CD4-positive, CD25-positive, alpha-beta regulatory T cell (primary cell): ENCODE results near the gene DEFB128. TPM values are rescaled to one million over a fixed set of nuclear protein-coding genes. Genes with fewer than 3 reads are reported as not detected.

Experiments
- ATAC-seq, 2 donors: fragments of 150-1000 bp; cut with Tn5 transposase; one replicate each; pipeline ENCODE4 v1.10.0; 2021; ENCODE audit warnings: low read depth in 2 of 2, moderate number of reproducible peaks in 2 of 2, moderate library complexity in 1 of 2
- DNase-seq, 3 donors: peaks; one replicate each; pipeline versions ENCODE4 v3.0.0 to v3.0.0-alpha.2; 2012 to 2022; ENCODE audit warnings: mixed read lengths in 1 of 3
- H3K27ac ChIP-seq: one replicate; pipeline ENCODE4 v1.7.0; 2013; ENCODE audit warnings: mild to moderate bottlenecking, low read length; ENCODE audit not compliant: insufficient read depth, poor library complexity, severe bottlenecking
- H3K27me3 ChIP-seq: one replicate; pipeline ENCODE4 v1.7.0; 2013; ENCODE audit warnings: low read length; ENCODE audit not compliant: control insufficient read depth, insufficient read depth
- H3K36me3 ChIP-seq: one replicate; pipeline ENCODE4 v1.7.0; 2013; ENCODE audit warnings: mild to moderate bottlenecking, low read length, moderate library complexity; ENCODE audit not compliant: control insufficient read depth, insufficient read depth
- H3K4me1 ChIP-seq: 2 replicates; pipeline ENCODE4 v1.7.0; 2013; ENCODE audit warnings: mild to moderate bottlenecking, low read length; ENCODE audit not compliant: insufficient read depth, control insufficient read depth, poor library complexity, severe bottlenecking
- H3K4me3 ChIP-seq: one replicate; pipeline ENCODE4 v1.7.0; 2013; ENCODE audit warnings: low read depth, mild to moderate bottlenecking, low read length, moderate library complexity
- H3K9me3 ChIP-seq, 2 experiments: 1 replicate in 1 of 2; 2 replicates in 1 of 2; pipeline ENCODE4 v1.7.0; 2013; ENCODE audit warnings: low read length in 2 of 2, mild to moderate bottlenecking in 1 of 2, moderate library complexity in 1 of 2; ENCODE audit not compliant: control insufficient read depth in 2 of 2
- H3K27ac Mint-ChIP-seq, 3 donors: one replicate each; pipeline ENCODE4 v1.8.0; 2020 to 2022; ENCODE audit warnings: mild to moderate bottlenecking in 3 of 3, mixed read lengths in 3 of 3, moderate library complexity in 2 of 3
- H3K27me3 Mint-ChIP-seq: one replicate; pipeline ENCODE4 v1.8.0; 2022; ENCODE audit warnings: mild to moderate bottlenecking, mixed read lengths
- H3K36me3 Mint-ChIP-seq: one replicate; pipeline ENCODE4 v1.8.0; 2020; ENCODE audit warnings: mixed read lengths
- H3K4me1 Mint-ChIP-seq, 4 donors: one replicate each; pipeline ENCODE4 v1.8.0; 2020 to 2022; ENCODE audit warnings: mixed read lengths in 4 of 4, mild to moderate bottlenecking in 1 of 4
- H3K4me3 Mint-ChIP-seq, 4 donors: one replicate each; pipeline ENCODE4 v1.8.0; 2020 to 2022; ENCODE audit warnings: mild to moderate bottlenecking in 4 of 4, mixed read lengths in 4 of 4, moderate library complexity in 3 of 4
- H3K9me3 Mint-ChIP-seq, 7 donors: one replicate each; pipeline ENCODE4 v1.8.0; 2020 to 2022; ENCODE audit warnings: mixed read lengths in 7 of 7, mild to moderate bottlenecking in 3 of 7, moderate library complexity in 2 of 7
- polyA plus RNA-seq, 4 donors: library from polyadenylated mRNA; unstranded; fragments of 300-500 nt; fragmentation: Illumina TruSeq; gene quantifications; one replicate each; pipeline ENCODE4 v1.2.3, GENCODE V29; 2021
- total RNA-seq: library from RNA; stranded (reverse); gene quantifications from one replicate; pipeline ENCODE4 v1.2.3, GENCODE V29; 2022

The DEFB128 gene
- total and polyA plus RNA-seq, 5 donors from 2014 or later: not detected

GRCh38 chr20:221258-221830 lies 31.8 kb upstream of the DEFB128 start:
- H3K9me3 Mint-ChIP-seq: peaks cover 0 to 4% (median 2%) of the 10 kb centered on the region in 7 donors
- DNase-seq (no peak), ATAC-seq (no peak)
- no peaks in the 10 kb centered on the region for H3K9me3 ChIP-seq
- no peak overlapping the region for H3K27ac Mint-ChIP-seq
- H3K4me1 Mint-ChIP-seq: peaks cover 0 to under 1% (median 0%) of the 10 kb centered on the region in 4 donors
- no peaks in the 10 kb centered on the region for H3K36me3 ChIP-seq
- no peak overlapping the region for H3K4me3 ChIP-seq
- no peaks in the 10 kb centered on the region for H3K36me3 Mint-ChIP-seq
- no peaks in the 10 kb centered on the region for H3K4me1 ChIP-seq
- H3K27me3 Mint-ChIP-seq: peaks cover 76% of the 10 kb centered on the region
- peaks cover 22% of the 10 kb centered on the region for H3K27me3 ChIP-seq
- no peak overlapping the region for H3K27ac ChIP-seq
- no peak overlapping the region for H3K4me3 Mint-ChIP-seq

GRCh38 chr20:219290-220115 lies 30.0 kb upstream of the DEFB128 start:
- peaks cover 0 to 4% (median 0%) of the 10 kb centered on the region in 7 donors for H3K9me3 Mint-ChIP-seq
- no peak overlapping the region for H3K4me3 Mint-ChIP-seq
- Histone ChIP-seq H3K27ac (no peak overlapping the region), H3K27me3 (peaks cover 27% of the 10 kb centered on the region), H3K4me3 (no peak overlapping the region), H3K9me3 (no peaks in the 10 kb centered on the region), H3K36me3 (no peaks in the 10 kb centered on the region), H3K4me1 (no peaks in the 10 kb centered on the region)
- no peaks in the 10 kb centered on the region for H3K36me3 Mint-ChIP-seq
- no peak overlapping the region for H3K27ac Mint-ChIP-seq
- no peak for ATAC-seq
- no peaks in the 10 kb centered on the region for H3K4me1 Mint-ChIP-seq
- DNase-seq: peak in 1 of 3 donors; percentile 17
- H3K27me3 Mint-ChIP-seq: peaks cover 67% of the 10 kb centered on the region

GRCh38 chr20:217266-217665 lies 27.8 kb upstream of the DEFB128 start:
- ATAC-seq (no peak), DNase-seq (no peak)
- Histone ChIP-seq H3K4me3 (no peak overlapping the region), H3K27ac (no peak overlapping the region), H3K36me3 (no peaks in the 10 kb centered on the region), H3K4me1 (no peaks in the 10 kb centered on the region), H3K27me3 (peaks cover 21% of the 10 kb centered on the region), H3K9me3 (no peaks in the 10 kb centered on the region)
- H3K27me3 Mint-ChIP-seq: peaks cover 67% of the 10 kb centered on the region
- peaks cover 0 to 4% (median 0%) of the 10 kb centered on the region in 7 donors for H3K9me3 Mint-ChIP-seq
- H3K4me3 Mint-ChIP-seq: no peak overlapping the region
- no peak overlapping the region for H3K27ac Mint-ChIP-seq
- H3K36me3 Mint-ChIP-seq: no peaks in the 10 kb centered on the region
- H3K4me1 Mint-ChIP-seq: no peaks in the 10 kb centered on the region

- H3K27me3 ChIP-seq: peaks cover 21% of the 10 kb centered on the region
- Mint-ChIP-seq H3K9me3 (peaks cover 0 to 4% (median 0%) of the 10 kb centered on the region in 7 donors), H3K27me3 (peaks cover 61% of the 10 kb centered on the region), H3K27ac (no peak overlapping the region), H3K4me3 (no peak overlapping the region), H3K4me1 (no peaks in the 10 kb centered on the region), H3K36me3 (no peaks in the 10 kb centered on the region)
- no peaks in the 10 kb centered on the region for H3K4me1 ChIP-seq
- no peaks in the 10 kb centered on the region for H3K36me3 ChIP-seq
- DNase-seq: no peak
- no peak for ATAC-seq
- H3K27ac ChIP-seq: no peak overlapping the region
- H3K4me3 ChIP-seq: no peak overlapping the region
- no peaks in the 10 kb centered on the region for H3K9me3 ChIP-seq
Observed at GRCh38 chr20:215796-216195, 26.3 kb upstream of the DEFB128 start.

- no peak for DNase-seq
- peaks cover 18% of the 10 kb centered on the region for H3K27me3 ChIP-seq
- Mint-ChIP-seq H3K27me3 (peaks cover 52% of the 10 kb centered on the region), H3K4me1 (no peaks in the 10 kb centered on the region), H3K36me3 (no peaks in the 10 kb centered on the region), H3K27ac (no peak overlapping the region), H3K9me3 (peaks cover 0 to 1% (median 0%) of the 10 kb centered on the region in 7 donors), H3K4me3 (no peak overlapping the region)
- H3K27ac ChIP-seq: no peak overlapping the region
- ATAC-seq: no peak
- H3K4me3 ChIP-seq: no peak overlapping the region
- H3K9me3 ChIP-seq: no peaks in the 10 kb centered on the region
- H3K36me3 ChIP-seq: no peaks in the 10 kb centered on the region
- H3K4me1 ChIP-seq: no peaks in the 10 kb centered on the region
Observed at GRCh38 chr20:214383-214782, 24.9 kb upstream of the DEFB128 start.

- DNase-seq (no peak), ATAC-seq (no peak)
- H3K4me3 ChIP-seq: no peak overlapping the region
- Mint-ChIP-seq H3K9me3 (no peaks in the 10 kb centered on the region), H3K36me3 (no peaks in the 10 kb centered on the region), H3K27ac (no peak overlapping the region), H3K27me3 (peaks cover 31% of the 10 kb centered on the region), H3K4me1 (no peaks in the 10 kb centered on the region), H3K4me3 (no peak overlapping the region)
- no peaks in the 10 kb centered on the region for H3K4me1 ChIP-seq
- H3K27me3 ChIP-seq: peaks cover 8% of the 10 kb centered on the region
- no peaks in the 10 kb centered on the region for H3K36me3 ChIP-seq
- H3K27ac ChIP-seq: no peak overlapping the region
- H3K9me3 ChIP-seq: no peaks in the 10 kb centered on the region
Observed at GRCh38 chr20:210809-211502, 21.4 kb upstream of the DEFB128 start.

- peak overlapping the region in 1 of 3 donors; percentile 25 for H3K27ac Mint-ChIP-seq
- H3K4me1 Mint-ChIP-seq: no peaks in the 10 kb centered on the region
- H3K4me3 ChIP-seq: no peak overlapping the region
- no peak overlapping the region for H3K27ac ChIP-seq
- no peaks in the 10 kb centered on the region for H3K36me3 Mint-ChIP-seq
- H3K27me3 Mint-ChIP-seq: peaks cover 37% of the 10 kb centered on the region
- no peaks in the 10 kb centered on the region for H3K4me1 ChIP-seq
- H3K36me3 ChIP-seq: no peaks in the 10 kb centered on the region
- DNase-seq (peak in 2 of 3 donors; percentile 54 to 64), ATAC-seq (peak; percentile 57 to 77)
- peaks cover 7% of the 10 kb centered on the region for H3K27me3 ChIP-seq
- H3K4me3 Mint-ChIP-seq: no peak overlapping the region
- H3K9me3 ChIP-seq: no peaks in the 10 kb centered on the region
- peaks cover 0 to 1% (median 0%) of the 10 kb centered on the region in 7 donors for H3K9me3 Mint-ChIP-seq
Observed at GRCh38 chr20:208942-209566, 19.5 kb upstream of the DEFB128 start.
